Astrocyte of the hippocampus (primary cell): ENCODE results near the gene POU3F1.

Source experiments
- DNase-seq: peaks from one replicate; pipeline ENCODE4 v3.0.0; 2011; ENCODE audit warnings: low read depth, low spot score

The POU3F1 gene

DNA sequence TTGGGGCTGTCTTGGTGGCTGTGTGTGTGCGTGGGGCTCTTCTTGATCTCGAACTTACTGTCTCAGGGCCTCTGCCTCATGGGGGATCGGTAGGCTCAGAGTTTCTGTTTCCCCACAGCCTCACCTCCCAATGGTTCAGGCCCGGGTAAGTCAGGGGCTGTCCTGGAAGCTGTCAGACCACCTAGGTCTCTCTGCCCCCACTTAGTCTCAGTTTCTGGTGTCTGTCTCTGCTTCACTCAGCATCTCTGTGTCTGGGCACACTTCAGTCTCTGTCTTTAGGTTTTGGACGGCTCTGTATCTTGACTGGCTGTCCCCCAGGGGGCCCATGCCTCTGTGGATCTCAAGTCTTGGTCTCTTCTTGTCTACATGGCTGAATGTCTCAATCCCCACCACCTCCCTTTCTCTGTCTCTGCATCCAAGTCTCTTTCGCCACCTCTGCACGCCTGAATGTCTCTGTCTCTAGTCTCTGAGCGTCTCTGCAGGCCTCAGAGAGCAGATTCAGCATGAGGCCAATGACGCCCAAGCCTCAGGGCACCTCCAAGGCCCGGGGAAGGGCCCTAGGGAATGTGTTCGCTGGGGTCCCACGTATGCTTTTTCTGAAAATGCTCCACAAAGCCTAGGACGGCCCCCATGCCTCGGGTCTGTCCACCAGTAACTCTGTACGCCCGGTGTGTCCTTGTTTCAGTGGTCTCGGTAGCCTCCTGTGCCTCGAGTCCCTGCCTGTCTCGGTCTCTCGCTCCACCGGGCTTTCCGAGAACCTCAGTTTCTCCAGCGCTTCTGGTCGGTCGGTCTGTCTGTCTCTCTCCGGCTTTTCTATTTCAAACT is 42.1 kb downstream of the POU3F1 start:
- peak; percentile 45 for DNase-seq

DNA sequence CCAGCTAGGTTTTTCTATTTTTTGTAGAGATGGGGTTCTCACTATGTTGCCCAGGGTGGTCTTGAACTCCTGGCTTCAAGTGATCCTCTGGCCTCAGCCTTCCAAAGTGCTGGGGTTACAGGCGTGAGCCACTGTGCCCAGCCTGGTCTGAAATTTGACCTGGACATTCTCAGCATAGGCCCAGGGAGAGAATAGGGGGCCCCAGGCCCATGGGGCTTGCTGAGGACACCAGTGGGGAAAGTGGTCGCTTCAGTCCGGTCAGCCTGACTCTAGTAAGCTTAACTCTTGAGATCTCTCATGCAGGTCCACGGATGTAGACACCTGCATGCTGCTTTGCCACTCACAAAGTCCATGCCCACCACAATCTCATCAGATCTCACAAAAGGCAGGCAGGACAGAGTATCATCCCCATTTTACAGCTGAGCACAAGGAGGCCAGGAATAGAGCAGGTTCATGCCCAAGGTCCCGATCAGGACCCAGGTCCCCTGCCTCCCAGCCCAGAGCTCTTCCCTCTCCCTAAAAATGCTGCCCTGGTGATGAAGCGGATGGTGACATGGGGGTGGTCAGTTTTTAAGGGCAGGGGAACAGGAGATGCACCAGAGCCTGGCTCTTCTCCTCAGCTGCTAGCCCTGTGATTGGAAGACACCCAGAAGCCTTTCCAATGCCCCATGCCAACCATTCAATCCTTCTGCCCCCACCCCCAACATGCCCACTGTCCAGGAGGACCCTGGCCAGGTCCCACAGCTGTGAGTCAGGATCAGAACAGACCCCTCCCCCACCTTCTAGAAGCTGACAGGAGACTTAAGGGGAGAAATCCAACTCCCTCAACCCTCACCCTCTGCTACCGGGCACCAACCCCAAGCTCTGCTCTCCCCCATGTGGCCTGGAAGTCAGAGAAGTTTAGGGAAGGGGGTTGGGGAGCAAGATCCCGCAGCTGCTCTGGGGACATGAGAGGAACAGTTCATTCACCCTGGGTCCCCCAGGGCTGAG is 43.0 kb downstream of the POU3F1 start:
- DNase-seq: peak; percentile 72

DNA sequence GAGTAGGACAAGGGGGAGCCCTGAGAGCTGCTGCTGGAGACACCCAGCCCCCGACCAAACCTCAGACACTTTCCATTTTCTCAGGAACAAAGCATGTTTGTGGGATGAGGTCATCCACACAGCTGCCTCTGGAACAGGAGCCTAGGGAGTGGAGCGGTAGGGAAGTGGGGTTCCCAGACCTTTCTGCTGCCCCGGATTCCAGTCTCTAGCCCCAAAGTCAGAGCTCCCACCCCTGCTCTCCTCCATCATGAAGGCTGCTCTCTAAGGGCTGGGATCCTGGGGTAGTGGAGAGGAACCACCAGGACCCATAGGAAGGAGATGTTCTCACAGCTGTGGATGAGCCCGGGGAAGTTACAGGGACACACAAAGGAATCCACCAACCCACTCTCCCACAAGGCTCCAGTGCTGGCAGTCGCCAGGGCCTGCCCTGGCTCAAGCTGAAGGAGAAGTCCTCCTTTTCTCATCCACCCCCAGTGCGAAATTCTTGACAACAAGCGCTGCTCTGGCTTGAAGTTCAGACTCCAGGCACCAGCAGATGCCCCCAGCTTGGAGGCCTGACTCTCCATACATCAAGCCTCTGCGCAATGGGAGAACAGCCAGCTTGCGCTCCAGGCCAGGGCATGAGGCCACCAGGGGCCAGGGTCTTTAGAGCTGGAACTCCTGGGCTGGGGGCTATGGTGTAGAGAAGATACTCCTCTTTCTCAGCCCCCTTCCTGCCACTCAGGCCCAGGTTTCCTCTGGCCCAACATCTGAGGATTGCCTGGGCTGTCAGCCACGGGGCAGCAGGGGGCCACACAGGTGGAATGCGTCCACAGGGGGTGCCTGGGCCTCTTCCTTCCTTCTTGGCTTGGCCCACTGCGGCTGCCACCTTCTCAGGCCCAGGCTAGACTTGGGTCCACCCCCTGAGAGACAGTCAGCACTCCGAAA is 45.8 kb downstream of the POU3F1 start:
- peak; percentile 94 for DNase-seq

DNA sequence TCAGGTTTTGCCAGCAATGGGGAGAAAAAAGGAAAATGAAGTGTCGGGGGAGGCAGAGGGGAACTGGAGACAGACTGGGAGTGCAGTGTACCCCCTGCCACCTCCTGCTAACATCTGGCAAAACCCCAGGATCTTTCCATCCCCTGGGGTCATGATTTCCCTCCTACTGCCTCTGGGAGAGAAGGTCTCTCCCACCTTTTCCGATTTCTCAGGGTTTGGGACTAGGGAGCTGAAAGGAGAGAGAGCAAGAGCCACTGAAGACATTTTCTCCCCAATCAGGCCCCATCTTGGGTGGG is 46.4 kb downstream of the POU3F1 start:
- DNase-seq: no peak

DNA sequence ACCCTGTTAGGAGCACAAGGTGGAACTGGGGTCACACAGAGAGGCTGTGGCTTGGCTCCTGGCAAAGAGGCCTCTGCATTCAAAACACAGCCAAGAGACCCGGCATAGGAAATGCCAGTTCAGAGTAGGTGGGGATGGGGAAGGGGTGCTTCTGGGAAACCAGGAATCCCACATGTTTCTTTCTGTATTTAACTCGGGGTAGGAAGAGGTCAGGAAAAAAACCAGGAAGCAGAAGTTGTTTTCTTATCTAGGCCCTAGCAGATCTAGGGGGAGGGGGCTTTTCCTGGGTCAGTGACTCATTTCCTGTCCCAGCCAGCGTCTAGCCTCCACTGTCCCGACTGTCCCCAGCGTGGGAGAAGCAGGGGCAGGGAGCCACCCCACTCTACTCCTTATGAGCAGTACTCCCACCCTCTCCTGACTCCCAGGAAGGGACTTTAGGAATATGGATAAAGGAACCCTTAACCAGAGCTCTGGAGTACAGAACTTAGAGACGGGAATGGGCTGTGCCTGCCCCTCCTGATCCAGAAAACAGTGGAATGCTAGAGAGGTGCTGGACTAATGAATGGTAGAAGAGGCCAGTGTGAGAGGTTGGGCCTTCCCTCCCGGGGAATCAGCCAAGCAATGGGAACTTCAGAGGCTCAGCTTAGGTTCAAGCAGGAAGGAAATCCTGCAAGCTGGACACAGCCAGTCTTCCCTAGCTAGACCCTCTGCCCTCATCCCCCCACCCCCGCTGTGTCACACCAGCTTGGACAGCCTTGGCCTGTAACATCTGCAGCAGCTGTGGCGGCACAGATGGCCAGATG is 47.0 kb downstream of the POU3F1 start:
- DNase-seq: peak; percentile 72

DNA sequence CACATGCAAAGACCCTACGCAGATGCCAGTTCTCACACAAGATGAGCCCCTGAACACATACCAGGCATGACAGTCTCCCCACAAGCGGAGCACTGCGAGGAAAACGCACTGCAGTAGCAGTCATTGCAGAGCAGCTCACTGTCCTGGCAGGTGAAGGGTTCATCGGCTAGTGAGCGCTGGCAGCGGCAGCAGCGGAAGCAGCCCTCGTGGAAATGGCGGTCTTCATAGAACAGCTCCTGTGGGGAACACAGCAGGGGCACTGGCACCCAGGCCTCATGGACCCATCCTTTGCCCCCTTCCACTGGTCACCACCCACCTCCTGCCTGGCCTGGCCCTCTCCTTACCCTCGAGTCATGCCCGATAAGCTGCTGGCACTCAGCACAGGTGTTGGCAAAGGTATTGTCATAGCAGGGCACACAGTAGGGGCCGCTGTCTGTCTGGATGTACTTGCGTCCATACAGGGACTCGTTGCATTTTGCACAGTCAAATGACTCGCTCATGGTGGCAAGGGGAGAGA is 47.6 kb downstream of the POU3F1 start:
- no peak for DNase-seq

DNA sequence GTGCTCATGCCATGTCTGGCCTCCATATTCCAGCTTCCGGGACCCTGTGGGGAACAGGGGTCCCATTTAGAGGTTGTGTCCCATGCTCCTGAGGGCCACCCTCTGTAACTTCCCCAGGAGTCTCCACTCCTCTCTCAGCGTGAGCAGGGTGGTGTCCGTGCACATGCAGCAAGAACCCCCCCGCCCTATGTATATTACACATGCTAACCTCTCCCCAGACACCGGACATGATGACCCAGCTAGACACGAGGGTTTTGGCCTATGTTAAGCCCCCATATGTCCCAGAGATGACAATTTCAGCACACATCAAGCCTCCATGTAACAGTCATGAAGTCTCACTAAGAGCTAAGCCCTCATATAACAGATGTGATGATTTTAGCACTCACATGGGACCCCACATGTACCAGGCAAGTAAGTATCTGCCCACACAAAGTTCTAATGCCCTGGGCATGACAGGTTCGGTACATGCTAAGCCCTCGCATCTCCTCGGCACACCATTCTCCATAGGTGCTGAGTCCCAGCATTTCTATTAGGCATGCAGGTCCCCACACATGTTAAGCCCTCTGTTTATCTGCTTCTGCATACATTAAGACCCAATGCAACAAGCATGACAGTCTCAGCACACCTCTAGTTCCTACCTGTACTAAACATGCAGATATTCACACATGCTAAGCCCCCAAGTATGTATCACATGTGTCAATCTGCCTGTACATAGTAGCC is 48.3 kb downstream of the POU3F1 start:
- no peak for DNase-seq

DNA sequence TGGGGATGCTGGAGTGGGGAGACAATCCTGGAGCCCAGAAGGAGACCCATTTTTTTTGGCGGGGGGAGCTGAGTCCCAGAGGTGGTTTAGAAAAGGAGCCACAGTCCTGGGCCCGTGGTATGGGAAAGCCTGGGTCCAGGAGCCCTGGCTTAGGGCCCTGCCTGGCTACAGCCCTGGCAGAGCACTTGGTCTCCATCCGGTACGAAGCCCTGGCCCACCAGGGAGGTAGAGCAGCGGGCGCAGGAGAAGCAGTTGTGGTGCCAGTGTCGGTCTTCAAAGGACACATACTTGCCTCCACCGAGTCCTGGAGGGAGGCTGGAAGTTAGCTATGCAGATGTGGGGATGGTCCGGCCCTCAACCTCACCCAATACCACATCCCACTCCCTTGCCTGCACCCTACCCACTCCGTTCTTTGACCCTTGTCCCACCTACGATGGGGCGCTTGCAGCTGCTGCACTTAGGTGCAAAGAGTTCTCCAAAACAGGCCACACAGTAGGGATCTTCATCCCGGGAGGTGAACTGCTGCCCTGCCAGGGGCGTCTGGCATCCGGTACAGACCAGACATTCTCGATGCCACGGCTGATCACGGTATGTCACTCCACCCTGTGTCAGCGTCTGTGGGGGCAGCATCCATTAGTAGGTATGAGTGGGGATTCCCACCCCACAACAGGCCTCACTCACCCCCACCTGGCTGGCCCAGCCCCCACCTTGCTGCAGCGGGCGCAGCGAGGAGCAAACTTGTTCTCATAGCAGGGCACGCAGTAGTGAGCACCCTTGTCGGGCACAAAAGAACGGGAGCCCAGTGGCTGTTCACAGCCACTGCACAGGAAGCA is 49.1 kb downstream of the POU3F1 start:
- no peak for DNase-seq

DNA sequence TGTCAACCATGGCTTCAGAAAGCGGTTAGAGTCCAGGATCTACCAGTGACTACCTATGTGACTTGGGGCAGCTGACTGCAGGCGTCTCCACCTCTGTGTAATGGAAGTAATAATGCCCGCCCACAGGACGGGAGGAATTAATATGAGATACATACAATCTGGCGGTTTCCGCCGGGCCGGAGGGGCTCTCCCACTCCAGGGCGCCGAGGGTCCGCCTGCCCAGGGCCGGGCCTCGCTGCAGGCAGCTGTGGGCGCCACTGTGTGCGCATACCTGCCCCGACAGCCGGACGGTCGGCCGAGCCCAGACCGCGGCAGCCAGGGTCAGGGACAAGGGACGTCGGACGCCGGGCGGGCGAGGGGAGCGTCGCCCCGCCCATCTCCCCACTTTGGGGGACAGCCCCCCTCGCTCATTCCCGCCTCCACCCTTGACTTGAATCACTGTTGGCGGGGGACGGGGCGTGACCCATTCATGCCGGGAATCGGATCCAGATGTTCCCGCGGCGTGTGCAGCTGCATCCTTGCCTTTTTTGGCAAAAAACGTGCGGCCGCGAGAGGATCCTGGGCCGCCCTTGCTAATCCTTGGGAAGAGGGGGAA is 50.7 kb downstream of the POU3F1 start:
- peak; percentile 61 for DNase-seq

DNA sequence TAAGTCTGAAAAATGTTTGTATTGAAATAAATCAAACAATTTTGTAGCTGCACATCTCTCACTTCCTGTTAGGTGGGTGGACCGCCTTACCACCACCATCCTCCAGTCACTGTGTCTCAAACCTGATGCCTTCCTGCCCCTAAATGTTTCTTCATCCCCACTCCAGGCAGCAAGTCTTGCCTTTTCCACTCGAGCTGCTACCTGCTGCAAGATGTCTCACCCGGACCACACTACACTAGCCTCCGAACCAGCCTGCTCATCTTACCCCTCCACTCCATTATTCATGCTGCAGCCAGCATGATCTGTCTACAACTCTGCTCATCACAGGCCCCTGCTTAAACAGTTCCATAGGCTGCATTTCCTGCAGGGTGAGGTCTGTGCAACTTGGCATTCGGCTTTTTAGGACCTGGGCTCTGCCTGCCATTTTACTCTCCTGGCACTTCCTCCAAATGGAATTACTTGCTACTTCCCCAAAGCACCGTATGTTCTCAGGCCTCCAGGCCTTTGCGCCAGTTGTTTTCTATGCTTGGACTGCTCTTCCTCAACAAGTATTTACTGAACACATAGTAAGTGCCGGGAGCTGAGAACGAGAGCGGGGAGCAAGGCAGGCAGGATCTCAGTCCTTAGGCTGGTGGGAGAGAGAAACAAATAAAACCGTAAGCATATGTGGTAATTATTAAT is 51.6 kb downstream of the POU3F1 start:
- no peak for DNase-seq
